ENCODE measurements around the gene WNT9A.

The WNT9A gene

GRCh38 chr1:227920896-227921295 is 26.8 kb downstream of the WNT9A start:
- H3K9me3 ChIP-seq (ENCODE audit: control insufficient read depth, low read length): no peaks in the 10 kb centered on the region
- WGBS, 2 experiments (ENCODE audit: insufficient coverage in 2 of 2): 91 to 98% methylated on average over 8 of the region's 8 CpGs
- H3K4me3 ChIP-seq (ENCODE audit: extremely low read depth, insufficient read depth, low read length, poor library complexity, severe bottlenecking): no peak overlapping the region
- no peak overlapping the region for H3K27ac ChIP-seq (ENCODE audit: low read depth, low read length, severe bottlenecking)
- peaks cover 13% of the 10 kb centered on the region for H3K4me1 ChIP-seq (ENCODE audit: control insufficient read depth, insufficient read depth, low read length, poor library complexity, severe bottlenecking)
- no peaks in the 10 kb centered on the region for H3K36me3 ChIP-seq (ENCODE audit: control insufficient read depth, insufficient read depth, low read length)

GRCh38 chr1:227920426-227920825 is 27.3 kb downstream of the WNT9A start:
- H3K36me3 ChIP-seq (ENCODE audit: control insufficient read depth, insufficient read depth, low read length): no peaks in the 10 kb centered on the region
- no peak overlapping the region for H3K27ac ChIP-seq (ENCODE audit: low read depth, low read length, severe bottlenecking)
- H3K9me3 ChIP-seq (ENCODE audit: control insufficient read depth, low read length): no peaks in the 10 kb centered on the region
- H3K4me3 ChIP-seq (ENCODE audit: extremely low read depth, insufficient read depth, low read length, poor library complexity, severe bottlenecking): no peak overlapping the region
- peaks cover 17% of the 10 kb centered on the region for H3K4me1 ChIP-seq (ENCODE audit: control insufficient read depth, insufficient read depth, low read length, poor library complexity, severe bottlenecking)
- 93 to 100% methylated on average over 1 to 9 of the region's 11 CpGs for WGBS, 2 experiments (ENCODE audit: insufficient coverage in 2 of 2)

- H3K4me1 ChIP-seq (ENCODE audit: control insufficient read depth, insufficient read depth, low read length, poor library complexity, severe bottlenecking): peaks cover 22% of the 10 kb centered on the region
- H3K9me3 ChIP-seq (ENCODE audit: control insufficient read depth, low read length): no peaks in the 10 kb centered on the region
- no peak overlapping the region for H3K4me3 ChIP-seq (ENCODE audit: extremely low read depth, insufficient read depth, low read length, poor library complexity, severe bottlenecking)
- H3K27ac ChIP-seq (ENCODE audit: low read depth, low read length, severe bottlenecking): no peak overlapping the region
- no peaks in the 10 kb centered on the region for H3K36me3 ChIP-seq (ENCODE audit: control insufficient read depth, insufficient read depth, low read length)
- 29% methylated on average over 6 to 7 of the region's 12 CpGs for WGBS, 2 experiments (ENCODE audit: insufficient coverage in 2 of 2)
Observed at GRCh38 chr1:227919906-227920305, 27.8 kb downstream of the WNT9A start.

- 70% methylated on average over 2 of the region's 9 CpGs; no CpG with 5 or more reads in 1 of the 2 experiments for WGBS, 2 experiments (ENCODE audit: insufficient coverage in 2 of 2)
Observed at GRCh38 chr1:227918736-227919135, 29.0 kb downstream of the WNT9A start.

GRCh38 chr1:227918083-227918700 is 29.5 kb downstream of the WNT9A start:
- H3K9me3 ChIP-seq (ENCODE audit: control insufficient read depth, low read length): no peaks in the 10 kb centered on the region
- peaks cover 36% of the 10 kb centered on the region for H3K4me1 ChIP-seq (ENCODE audit: control insufficient read depth, insufficient read depth, low read length, poor library complexity, severe bottlenecking)
- no peak overlapping the region for H3K4me3 ChIP-seq (ENCODE audit: extremely low read depth, insufficient read depth, low read length, poor library complexity, severe bottlenecking)
- H3K27ac ChIP-seq (ENCODE audit: low read depth, low read length, severe bottlenecking): no peak overlapping the region
- WGBS, 2 experiments (ENCODE audit: insufficient coverage in 2 of 2): 88 to 91% methylated on average over 3 of the region's 5 CpGs
- H3K36me3 ChIP-seq (ENCODE audit: control insufficient read depth, insufficient read depth, low read length): no peaks in the 10 kb centered on the region

More at GRCh38 chr1:227918736-227919135, 29.0 kb downstream of the WNT9A start:
- Histone ChIP-seq H3K36me3 (ENCODE audit: control insufficient read depth, insufficient read depth, low read length) (no peaks in the 10 kb centered on the region), H3K9me3 (ENCODE audit: control insufficient read depth, low read length) (no peaks in the 10 kb centered on the region), H3K4me1 (ENCODE audit: control insufficient read depth, insufficient read depth, low read length, poor library complexity, severe bottlenecking) (peaks cover 34% of the 10 kb centered on the region), H3K27ac (ENCODE audit: low read depth, low read length, severe bottlenecking) (no peak overlapping the region), H3K4me3 (ENCODE audit: extremely low read depth, insufficient read depth, low read length, poor library complexity, severe bottlenecking) (no peak overlapping the region)

- Histone ChIP-seq H3K36me3 (ENCODE audit: control insufficient read depth, insufficient read depth, low read length) (no peaks in the 10 kb centered on the region), H3K9me3 (ENCODE audit: control insufficient read depth, low read length) (no peaks in the 10 kb centered on the region), H3K27ac (ENCODE audit: low read depth, low read length, severe bottlenecking) (no peak overlapping the region), H3K4me3 (ENCODE audit: extremely low read depth, insufficient read depth, low read length, poor library complexity, severe bottlenecking) (no peak overlapping the region), H3K4me1 (ENCODE audit: control insufficient read depth, insufficient read depth, low read length, poor library complexity, severe bottlenecking) (peaks cover 42% of the 10 kb centered on the region)
- WGBS, 2 experiments (ENCODE audit: insufficient coverage in 2 of 2): 79 to 86% methylated on average over 12 to 13 of the region's 15 CpGs
Observed at GRCh38 chr1:227917081-227917950, 30.4 kb downstream of the WNT9A start.

- Histone ChIP-seq H3K36me3 (ENCODE audit: control insufficient read depth, insufficient read depth, low read length) (no peaks in the 10 kb centered on the region), H3K27ac (ENCODE audit: low read depth, low read length, severe bottlenecking) (no peak overlapping the region), H3K4me1 (ENCODE audit: control insufficient read depth, insufficient read depth, low read length, poor library complexity, severe bottlenecking) (peaks cover 42% of the 10 kb centered on the region), H3K9me3 (ENCODE audit: control insufficient read depth, low read length) (no peaks in the 10 kb centered on the region), H3K4me3 (ENCODE audit: extremely low read depth, insufficient read depth, low read length, poor library complexity, severe bottlenecking) (no peak overlapping the region)
- 84 to 88% methylated on average over 3 to 4 of the region's 4 CpGs for WGBS, 2 experiments (ENCODE audit: insufficient coverage in 2 of 2)
Observed at GRCh38 chr1:227916655-227917054, 31.1 kb downstream of the WNT9A start.

GRCh38 chr1:227915564-227916553 is 31.9 kb downstream of the WNT9A start:
- no peaks in the 10 kb centered on the region for H3K36me3 ChIP-seq (ENCODE audit: control insufficient read depth, insufficient read depth, low read length)
- WGBS, 2 experiments (ENCODE audit: insufficient coverage in 2 of 2): 78 to 80% methylated on average over 16 to 21 of the region's 22 CpGs
- H3K27ac ChIP-seq (ENCODE audit: low read depth, low read length, severe bottlenecking): no peak overlapping the region
- H3K9me3 ChIP-seq (ENCODE audit: control insufficient read depth, low read length): no peaks in the 10 kb centered on the region
- no peak overlapping the region for H3K4me3 ChIP-seq (ENCODE audit: extremely low read depth, insufficient read depth, low read length, poor library complexity, severe bottlenecking)
- H3K4me1 ChIP-seq (ENCODE audit: control insufficient read depth, insufficient read depth, low read length, poor library complexity, severe bottlenecking): peaks cover 46% of the 10 kb centered on the region

- Histone ChIP-seq H3K4me1 (ENCODE audit: control insufficient read depth, insufficient read depth, low read length, poor library complexity, severe bottlenecking) (peaks cover 48% of the 10 kb centered on the region), H3K27ac (ENCODE audit: low read depth, low read length, severe bottlenecking) (peak overlapping the region; percentile 59), H3K9me3 (ENCODE audit: control insufficient read depth, low read length) (no peaks in the 10 kb centered on the region), H3K36me3 (ENCODE audit: control insufficient read depth, insufficient read depth, low read length) (no peaks in the 10 kb centered on the region), H3K4me3 (ENCODE audit: extremely low read depth, insufficient read depth, low read length, poor library complexity, severe bottlenecking) (no peak overlapping the region)
- 71 to 80% methylated on average over 3 to 6 of the region's 7 CpGs for WGBS, 2 experiments (ENCODE audit: insufficient coverage in 2 of 2)
Observed at GRCh38 chr1:227914801-227915563, 32.8 kb downstream of the WNT9A start.

All from mesodermal cell (in vitro differentiated cells).